Fibroblast of lung (primary cell): ENCODE results near the gene MRPS34.

Experiments used
- EZH2 ChIP-seq: IDR thresholded peaks from 2 replicates; pipeline ENCODE4 v1.5.1; 2012; ENCODE audit warnings: low read length, control low read depth, mild to moderate bottlenecking; ENCODE audit errors: missing control alignments
- TF ChIP-seq, protein P1 (sequence below), 2 donors: IDR thresholded peaks in 1 of 2; conservative IDR thresholded peaks in 1 of 2; 1 replicate in 1 of 2; 2 replicates in 1 of 2; pipeline ENCODE4 v1.5.1; 2011 to 2012; ENCODE audit warnings: low read length in 2 of 2, control low read depth in 1 of 2, inconsistent platforms in 1 of 2, low read depth in 1 of 2, mild to moderate bottlenecking in 1 of 2

GRCh38 chr16:1778200-1779179, 5.6 kb upstream of the MRPS34 start:
- TF ChIP-seq, protein P1, sequence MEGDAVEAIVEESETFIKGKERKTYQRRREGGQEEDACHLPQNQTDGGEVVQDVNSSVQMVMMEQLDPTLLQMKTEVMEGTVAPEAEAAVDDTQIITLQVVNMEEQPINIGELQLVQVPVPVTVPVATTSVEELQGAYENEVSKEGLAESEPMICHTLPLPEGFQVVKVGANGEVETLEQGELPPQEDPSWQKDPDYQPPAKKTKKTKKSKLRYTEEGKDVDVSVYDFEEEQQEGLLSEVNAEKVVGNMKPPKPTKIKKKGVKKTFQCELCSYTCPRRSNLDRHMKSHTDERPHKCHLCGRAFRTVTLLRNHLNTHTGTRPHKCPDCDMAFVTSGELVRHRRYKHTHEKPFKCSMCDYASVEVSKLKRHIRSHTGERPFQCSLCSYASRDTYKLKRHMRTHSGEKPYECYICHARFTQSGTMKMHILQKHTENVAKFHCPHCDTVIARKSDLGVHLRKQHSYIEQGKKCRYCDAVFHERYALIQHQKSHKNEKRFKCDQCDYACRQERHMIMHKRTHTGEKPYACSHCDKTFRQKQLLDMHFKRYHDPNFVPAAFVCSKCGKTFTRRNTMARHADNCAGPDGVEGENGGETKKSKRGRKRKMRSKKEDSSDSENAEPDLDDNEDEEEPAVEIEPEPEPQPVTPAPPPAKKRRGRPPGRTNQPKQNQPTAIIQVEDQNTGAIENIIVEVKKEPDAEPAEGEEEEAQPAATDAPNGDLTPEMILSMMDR (conservative IDR thresholded peaks at IDR 0.05 in 1 of 2, IDR thresholded peaks at IDR 0.05 in 1 of 2; ENCODE audit: low read depth in 1 of 2, low read length in 2 of 2): no peak
- no peak for TF ChIP-seq EZH2
